K562 (cell line): ENCODE data around the gene PPP1R14D. TPM values are rescaled to one million over a fixed set of nuclear protein-coding genes. Genes with fewer than 3 reads are reported as not detected.

Source experiments
- CREBBP ChIP-seq: IDR thresholded peaks from one replicate; pipeline ENCODE4 v1.6.1; 2012; ENCODE audit warnings: low read depth, mild to moderate bottlenecking, control low read depth, inconsistent platforms, low read length
- IFI16 ChIP-seq: fragments of 250-450 bp; sonication (Bioruptor Pico); IDR thresholded peaks from 2 replicates; pipeline ENCODE4 v2.1.2; 2022; ENCODE audit warnings: mild to moderate bottlenecking, inconsistent platforms
- IRF2 ChIP-seq: sonication (generic); formaldehyde crosslinking; IDR thresholded peaks from 2 replicates; pipeline ENCODE4 v1.8.1; 2022; ENCODE audit warnings: mild to moderate bottlenecking, missing genetic modification reagents
- MAZ ChIP-seq, 2 experiments: fragments of 450-650 bp in 1 of 2; sonication (generic) in 1 of 2; formaldehyde crosslinking; IDR thresholded peaks in 1 of 2; conservative IDR thresholded peaks in 1 of 2; 2 replicates each; pipeline versions ENCODE4 v1.4.0 to v1.5.0; 2020; ENCODE audit warnings: mild to moderate bottlenecking in 1 of 2, missing genetic modification reagents in 1 of 2
- NFATC3 ChIP-seq: fragments of 450-650 bp; IDR thresholded peaks from 2 replicates; pipeline ENCODE4 v1.6.1; 2017; ENCODE audit warnings: mild to moderate bottlenecking
- RNF2 ChIP-seq: sonication (generic); IDR thresholded peaks from 2 replicates; pipeline ENCODE4 v1.6.1; 2016
- XRCC4 ChIP-seq: IDR thresholded peaks from one replicate; pipeline ENCODE4 v1.6.1; 2011; ENCODE audit not compliant: insufficient read depth, insufficient read length; ENCODE audit errors: extremely low read depth
- ZNF444 ChIP-seq: fragments of 250-450 bp; sonication (Bioruptor Pico); IDR thresholded peaks from 2 replicates; pipeline ENCODE4 v1.4.0; 2020; ENCODE audit warnings: mild to moderate bottlenecking, moderate library complexity
- polyA plus RNA-seq, 8 experiments: library from polyadenylated mRNA; depleted of rRNA in 4 of 8; stranded (reverse) in 5 of 8; unstranded in 3 of 8; fragments of >200 nt; fragmentation: Nextera tagmentation in 2 of 8; fragmentation: Illumina TruSeq in 1 of 8; extraction: Ambion mirVana in 2 of 8; extraction: Trizol in 1 of 8; gene quantifications; 2 replicates each; pipeline versions ENCODE4 v1.2.1 to v1.2.3, GENCODE V29; 2011 to 2014; ENCODE audit warnings: inconsistent platforms in 1 of 8, missing spikeins in 1 of 8
- total RNA-seq, 7 experiments: library from RNA; depleted of rRNA in 6 of 7; stranded (reverse); fragments of >200 nt in 6 of 7; fragmentation: Illumina TruSeq in 2 of 7; extraction: Trizol in 2 of 7; gene quantifications; 2 replicates each; pipeline versions ENCODE4 v1.2.1 to v1.2.3, GENCODE V29; 2011 to 2021; ENCODE audit warnings: low replicate concordance in 1 of 7
- TF ChIP-seq, protein P1 (sequence below), 2 experiments: fragments of 200-800 bp in 1 of 2; sonication (Bioruptor generic) in 1 of 2; sonication (generic) in 1 of 2; formaldehyde crosslinking in 1 of 2; IDR thresholded peaks in 1 of 2; conservative IDR thresholded peaks in 1 of 2; 2 replicates each; pipeline versions ENCODE4 v1.5.0 to v1.6.1; 2016 to 2020; ENCODE audit warnings: missing compliant biosample characterization in 1 of 2, missing genetic modification characterization in 1 of 2, missing genetic modification reagents in 1 of 2
- TF ChIP-seq, protein P2 (sequence below): sonication (generic); formaldehyde crosslinking; IDR thresholded peaks from 2 replicates; pipeline ENCODE4 v1.9.0; 2022; ENCODE audit warnings: mild to moderate bottlenecking, missing genetic modification reagents
- TF ChIP-seq, protein P3 (sequence below), 2 experiments: fragments of 450-650 bp; IDR thresholded peaks; 2 replicates each; pipeline ENCODE4 v1.6.1; 2016; ENCODE audit warnings: mild to moderate bottlenecking in 2 of 2, borderline replicate concordance in 1 of 2, low read depth in 1 of 2, moderate library complexity in 1 of 2
- TF ChIP-seq, protein P4 (sequence below): fragments of 250-450 bp; sonication (Bioruptor Pico); IDR thresholded peaks from 2 replicates; pipeline ENCODE4 v1.8.0; 2021; ENCODE audit warnings: moderate library complexity, mild to moderate bottlenecking, inconsistent platforms

Gene PPP1R14D
- total and polyA plus RNA-seq, 9 of the 15 experiments (the other 6 are each of a cell fraction or from before 2014, with no cell fraction given) = 0.11 to 0.18 TPM; not detected in 7

DNA sequence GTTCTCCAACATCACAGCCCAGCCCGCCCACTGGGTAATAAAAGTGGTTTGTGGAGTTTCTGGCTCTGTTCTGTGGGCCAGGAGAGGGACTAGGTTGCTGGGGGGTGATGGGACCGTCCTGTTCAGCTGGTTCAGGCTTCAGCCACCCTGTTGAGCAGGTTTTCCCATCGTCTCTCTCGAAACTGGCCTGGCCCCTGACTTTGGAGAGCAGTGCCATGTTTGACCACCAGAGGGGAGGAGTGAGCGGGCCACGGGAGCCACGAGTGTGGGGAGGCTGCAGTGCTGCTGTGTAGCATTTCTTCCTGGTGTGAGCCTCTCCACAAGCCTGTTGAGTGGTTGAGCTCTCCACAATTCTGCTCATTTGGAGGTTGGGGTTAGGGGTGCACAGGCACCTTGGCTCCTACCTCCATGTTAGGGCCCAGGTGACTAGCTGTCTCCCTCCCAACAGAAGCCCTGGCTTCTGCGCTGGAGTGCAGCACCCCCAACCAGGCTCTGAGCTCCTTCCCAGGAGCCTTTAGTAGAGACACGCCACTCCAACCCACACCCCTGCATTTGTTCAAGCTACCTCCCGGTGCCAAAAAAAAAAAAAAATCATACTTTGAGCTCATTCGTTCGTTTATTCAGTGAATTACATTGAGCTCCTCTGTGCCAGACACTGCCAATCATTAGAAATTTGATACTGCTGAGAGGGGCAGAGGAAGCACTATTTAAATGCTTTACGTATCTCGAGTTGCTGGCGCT, 29.3 kb upstream of the PPP1R14D start (continued):
- TF ChIP-seq, protein P1, sequence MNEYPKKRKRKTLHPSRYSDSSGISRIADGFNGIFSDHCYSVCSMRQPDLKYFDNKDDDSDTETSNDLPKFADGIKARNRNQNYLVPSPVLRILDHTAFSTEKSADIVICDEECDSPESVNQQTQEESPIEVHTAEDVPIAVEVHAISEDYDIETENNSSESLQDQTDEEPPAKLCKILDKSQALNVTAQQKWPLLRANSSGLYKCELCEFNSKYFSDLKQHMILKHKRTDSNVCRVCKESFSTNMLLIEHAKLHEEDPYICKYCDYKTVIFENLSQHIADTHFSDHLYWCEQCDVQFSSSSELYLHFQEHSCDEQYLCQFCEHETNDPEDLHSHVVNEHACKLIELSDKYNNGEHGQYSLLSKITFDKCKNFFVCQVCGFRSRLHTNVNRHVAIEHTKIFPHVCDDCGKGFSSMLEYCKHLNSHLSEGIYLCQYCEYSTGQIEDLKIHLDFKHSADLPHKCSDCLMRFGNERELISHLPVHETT (CRISPR knock-in tag; conservative IDR thresholded peaks at IDR 0.05 in 1 of 2, IDR thresholded peaks at IDR 0.05 in 1 of 2) = no peak
- TF ChIP-seq MAZ (CRISPR knock-in tag; conservative IDR thresholded peaks at IDR 0.05 in 1 of 2, IDR thresholded peaks at IDR 0.05 in 1 of 2) (peak; percentile 17 to 69; a peak in 2 of 4 replicates), CREBBP (no peak), IFI16 (CRISPR knock-in tag) (no peak), IRF2 (CRISPR knock-in tag) (no peak), ZNF444 (CRISPR knock-in tag) (no peak), XRCC4 (no peak), RNF2 (no peak), NFATC3 (no peak)
- TF ChIP-seq, protein P2, sequence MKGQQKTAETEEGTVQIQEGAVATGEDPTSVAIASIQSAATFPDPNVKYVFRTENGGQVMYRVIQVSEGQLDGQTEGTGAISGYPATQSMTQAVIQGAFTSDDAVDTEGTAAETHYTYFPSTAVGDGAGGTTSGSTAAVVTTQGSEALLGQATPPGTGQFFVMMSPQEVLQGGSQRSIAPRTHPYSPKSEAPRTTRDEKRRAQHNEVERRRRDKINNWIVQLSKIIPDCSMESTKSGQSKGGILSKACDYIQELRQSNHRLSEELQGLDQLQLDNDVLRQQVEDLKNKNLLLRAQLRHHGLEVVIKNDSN (CRISPR knock-in tag) = no peak
- TF ChIP-seq, protein P3, sequence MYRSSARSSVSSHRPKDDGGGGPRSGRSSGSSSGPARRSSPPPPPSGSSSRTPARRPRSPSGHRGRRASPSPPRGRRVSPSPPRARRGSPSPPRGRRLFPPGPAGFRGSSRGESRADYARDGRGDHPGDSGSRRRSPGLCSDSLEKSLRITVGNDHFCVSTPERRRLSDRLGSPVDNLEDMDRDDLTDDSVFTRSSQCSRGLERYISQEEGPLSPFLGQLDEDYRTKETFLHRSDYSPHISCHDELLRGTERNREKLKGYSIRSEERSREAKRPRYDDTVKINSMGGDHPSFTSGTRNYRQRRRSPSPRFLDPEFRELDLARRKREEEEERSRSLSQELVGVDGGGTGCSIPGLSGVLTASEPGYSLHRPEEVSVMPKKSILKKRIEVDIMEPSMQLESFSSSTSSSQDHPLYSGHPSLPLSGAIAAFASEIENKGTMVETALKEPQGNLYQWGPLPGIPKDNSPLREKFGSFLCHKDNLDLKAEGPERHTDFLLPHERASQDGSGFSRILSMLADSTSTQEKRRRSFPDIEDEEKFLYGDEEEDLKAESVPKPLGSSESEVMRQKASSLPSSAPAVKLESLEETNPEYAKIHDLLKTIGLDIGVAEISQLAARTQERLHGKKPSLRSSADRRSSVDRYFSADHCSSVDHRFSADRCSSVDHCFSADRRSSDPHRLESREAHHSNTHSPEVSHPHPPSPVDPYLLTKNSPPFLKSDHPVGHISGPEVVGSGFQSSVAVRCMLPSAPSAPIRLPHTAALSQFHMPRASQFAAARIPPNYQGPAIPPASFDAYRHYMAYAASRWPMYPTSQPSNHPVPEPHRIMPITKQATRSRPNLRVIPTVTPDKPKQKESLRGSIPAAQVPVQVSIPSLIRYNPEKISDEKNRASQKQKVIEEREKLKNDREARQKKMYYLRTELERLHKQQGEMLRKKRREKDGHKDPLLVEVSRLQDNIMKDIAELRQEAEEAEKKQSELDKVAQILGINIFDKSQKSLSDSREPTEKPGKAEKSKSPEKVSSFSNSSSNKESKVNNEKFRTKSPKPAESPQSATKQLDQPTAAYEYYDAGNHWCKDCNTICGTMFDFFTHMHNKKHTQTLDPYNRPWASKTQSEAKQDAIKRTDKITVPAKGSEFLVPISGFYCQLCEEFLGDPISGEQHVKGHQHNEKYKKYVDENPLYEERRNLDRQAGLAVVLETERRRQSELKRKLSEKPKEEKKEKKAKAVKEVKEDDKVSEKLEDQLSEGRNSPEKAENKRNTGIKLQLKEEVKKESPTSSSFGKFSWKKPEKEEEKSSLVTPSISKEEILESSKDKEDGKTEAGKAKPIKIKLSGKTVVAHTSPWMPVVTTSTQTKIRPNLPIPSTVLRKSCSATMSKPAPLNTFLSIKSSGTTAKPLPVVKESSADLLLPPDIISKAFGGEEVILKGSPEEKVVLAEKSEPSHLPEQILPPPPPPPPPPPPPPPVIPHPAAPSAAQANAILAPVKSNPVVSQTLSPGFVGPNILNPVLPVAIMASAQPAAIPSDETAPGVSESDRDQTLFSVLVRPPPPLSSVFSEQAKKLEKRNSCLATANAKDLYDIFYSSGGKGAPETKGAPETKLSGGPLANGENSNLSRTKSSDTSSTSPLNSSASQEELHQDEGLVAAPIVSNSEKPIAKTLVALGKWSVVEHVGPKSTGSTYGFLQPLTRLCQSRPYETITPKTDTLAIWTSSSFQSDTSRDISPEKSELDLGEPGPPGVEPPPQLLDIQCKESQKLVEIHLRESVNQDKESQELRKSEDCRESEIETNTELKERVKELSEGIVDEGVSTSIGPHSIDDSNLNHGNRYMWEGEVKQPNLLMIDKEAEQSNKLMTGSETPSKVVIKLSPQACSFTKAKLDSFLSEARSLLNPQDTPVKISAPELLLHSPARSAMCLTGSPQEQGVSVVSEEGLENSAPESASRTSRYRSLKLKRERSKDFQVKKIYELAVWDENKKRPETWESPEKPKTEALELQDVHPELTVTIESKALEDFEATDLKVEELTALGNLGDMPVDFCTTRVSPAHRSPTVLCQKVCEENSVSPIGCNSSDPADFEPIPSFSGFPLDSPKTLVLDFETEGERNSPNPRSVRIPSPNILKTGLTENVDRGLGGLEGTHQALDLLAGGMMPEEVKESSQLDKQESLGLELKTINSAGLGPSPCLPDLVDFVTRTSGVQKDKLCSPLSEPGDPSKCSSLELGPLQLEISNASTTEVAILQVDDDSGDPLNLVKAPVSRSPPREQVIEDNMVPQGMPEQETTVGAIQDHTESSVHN (IDR thresholded peaks at IDR 0.05; ENCODE audit: borderline replicate concordance in 1 of 2, low read depth in 1 of 2) = no peak
- TF ChIP-seq, protein P4, sequence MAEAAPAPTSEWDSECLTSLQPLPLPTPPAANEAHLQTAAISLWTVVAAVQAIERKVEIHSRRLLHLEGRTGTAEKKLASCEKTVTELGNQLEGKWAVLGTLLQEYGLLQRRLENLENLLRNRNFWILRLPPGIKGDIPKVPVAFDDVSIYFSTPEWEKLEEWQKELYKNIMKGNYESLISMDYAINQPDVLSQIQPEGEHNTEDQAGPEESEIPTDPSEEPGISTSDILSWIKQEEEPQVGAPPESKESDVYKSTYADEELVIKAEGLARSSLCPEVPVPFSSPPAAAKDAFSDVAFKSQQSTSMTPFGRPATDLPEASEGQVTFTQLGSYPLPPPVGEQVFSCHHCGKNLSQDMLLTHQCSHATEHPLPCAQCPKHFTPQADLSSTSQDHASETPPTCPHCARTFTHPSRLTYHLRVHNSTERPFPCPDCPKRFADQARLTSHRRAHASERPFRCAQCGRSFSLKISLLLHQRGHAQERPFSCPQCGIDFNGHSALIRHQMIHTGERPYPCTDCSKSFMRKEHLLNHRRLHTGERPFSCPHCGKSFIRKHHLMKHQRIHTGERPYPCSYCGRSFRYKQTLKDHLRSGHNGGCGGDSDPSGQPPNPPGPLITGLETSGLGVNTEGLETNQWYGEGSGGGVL (CRISPR knock-in tag) = no peak
